Skeletal muscle tissue (tissue), 4 donors: ENCODE results near the gene C22orf31. TPM values are rescaled to one million over a fixed set of nuclear protein-coding genes. Genes with fewer than 3 reads are reported as not detected.
"Not testable (repeated sequence)": the region's sequence is repeated elsewhere in the genome, so short reads cannot be mapped to it uniquely, and the experiment has no call there.

ENCODE experiments used
- H3K27ac ChIP-seq: one replicate; pipeline ENCODE4 v1.7.0; 2013; ENCODE audit warnings: mild to moderate bottlenecking, low read depth, low read length, inconsistent platforms
- H3K27me3 ChIP-seq, 3 donors: one replicate each; pipeline ENCODE4 v1.7.0; 2013; ENCODE audit warnings: low read length in 3 of 3; ENCODE audit not compliant: control insufficient read depth in 3 of 3, insufficient read depth in 3 of 3
- H3K36me3 ChIP-seq, 3 donors: one replicate each; pipeline ENCODE4 v1.7.0; 2013; ENCODE audit warnings: low read length in 3 of 3; ENCODE audit not compliant: control insufficient read depth in 3 of 3, insufficient read depth in 3 of 3
- H3K4me1 ChIP-seq, 3 donors: one replicate each; pipeline ENCODE4 v1.7.0; 2013; ENCODE audit warnings: low read length in 3 of 3, mild to moderate bottlenecking in 3 of 3; ENCODE audit not compliant: control insufficient read depth in 3 of 3, insufficient read depth in 3 of 3
- H3K4me3 ChIP-seq, 3 donors: one replicate each; pipeline ENCODE4 v1.7.0; 2013; ENCODE audit warnings: low read length in 3 of 3
- H3K9ac ChIP-seq, 3 donors: one replicate each; pipeline ENCODE4 v1.7.0; 2013; ENCODE audit warnings: low read length in 3 of 3, mild to moderate bottlenecking in 3 of 3, moderate library complexity in 2 of 3, low read depth in 1 of 3
- H3K9me3 ChIP-seq, 3 donors: one replicate each; pipeline ENCODE4 v1.7.0; 2013; ENCODE audit warnings: low read length in 3 of 3; ENCODE audit not compliant: control insufficient read depth in 3 of 3
- total RNA-seq: library from RNA; depleted of rRNA; stranded (reverse); fragments of >200 nt; gene quantifications from one replicate; pipeline ENCODE4 v1.2.3, GENCODE V29; 2014
- donor health status: Osteomylitis.

The C22orf31 gene
- total RNA-seq, 1 donor from 2014 or later, result 1.6 TPM

GRCh38 chr22:29095459-29095858, 33.8 kb upstream of the C22orf31 start:
- peaks cover 3 to 14% (median 3%) of the 10 kb centered on the region in 3 donors for H3K36me3 ChIP-seq
- no peaks in the 10 kb centered on the region for H3K9me3 ChIP-seq
- no peak overlapping the region for H3K9ac ChIP-seq
- no peaks in the 10 kb centered on the region for H3K27me3 ChIP-seq
- no peak overlapping the region for H3K4me3 ChIP-seq
- no peak overlapping the region for H3K27ac ChIP-seq
- peaks cover 21 to 33% (median 22%) of the 10 kb centered on the region in 3 donors for H3K4me1 ChIP-seq

GRCh38 chr22:29093501-29094300, 32.1 kb upstream of the C22orf31 start:
- Histone ChIP-seq H3K36me3 (peaks cover 0 to 8% (median under 1%) of the 10 kb centered on the region in 3 donors), H3K27me3 (no peaks in the 10 kb centered on the region), H3K9ac (peak overlapping the region in 1 of 3 donors; percentile 16), H3K4me3 (peak overlapping the region in 1 of 3 donors; percentile 43), H3K9me3 (no peaks in the 10 kb centered on the region), H3K4me1 (peaks cover 22 to 33% (median 25%) of the 10 kb centered on the region in 3 donors), H3K27ac (peak overlapping the region; percentile 45)

- peaks cover 22 to 33% (median 25%) of the 10 kb centered on the region in 3 donors for H3K4me1 ChIP-seq
- H3K4me3 ChIP-seq, result peak overlapping the region in 1 of 3 donors; percentile 56
- H3K9me3 ChIP-seq, result no peaks in the 10 kb centered on the region
- H3K27me3 ChIP-seq, result no peaks in the 10 kb centered on the region
- H3K27ac ChIP-seq, result peak overlapping the region; percentile 45
- peaks cover 0 to 7% (median 0%) of the 10 kb centered on the region in 3 donors for H3K36me3 ChIP-seq
- H3K9ac ChIP-seq, result no peak overlapping the region
Measured at GRCh38 chr22:29093030-29093429, 31.4 kb upstream of the C22orf31 start.

GRCh38 chr22:29092243-29092642, 30.6 kb upstream of the C22orf31 start:
- Histone ChIP-seq H3K9ac (no peak overlapping the region), H3K4me3 (peak overlapping the region in 1 of 3 donors; percentile 4), H3K4me1 (peaks cover 22 to 33% (median 25%) of the 10 kb centered on the region in 3 donors), H3K36me3 (peaks cover 0 to 7% (median 0%) of the 10 kb centered on the region in 3 donors), H3K27ac (peak overlapping the region; percentile 12), H3K9me3 (no peaks in the 10 kb centered on the region), H3K27me3 (no peaks in the 10 kb centered on the region)

GRCh38 chr22:29090039-29090438, 28.4 kb upstream of the C22orf31 start:
- no peaks in the 10 kb centered on the region for H3K9me3 ChIP-seq
- H3K27ac ChIP-seq, result no peak overlapping the region
- H3K36me3 ChIP-seq, result peaks cover 0 to 3% (median 0%) of the 10 kb centered on the region in 3 donors
- no peak overlapping the region for H3K4me3 ChIP-seq
- H3K27me3 ChIP-seq, result no peaks in the 10 kb centered on the region
- no peak overlapping the region for H3K9ac ChIP-seq
- peaks cover 16 to 26% (median 22%) of the 10 kb centered on the region in 3 donors for H3K4me1 ChIP-seq

- H3K27me3 ChIP-seq, result no peaks in the 10 kb centered on the region
- H3K4me1 ChIP-seq, result peaks cover 16 to 26% (median 22%) of the 10 kb centered on the region in 3 donors
- no peak overlapping the region for H3K4me3 ChIP-seq
- no peak overlapping the region for H3K9ac ChIP-seq
- H3K36me3 ChIP-seq, result no peaks in the 10 kb centered on the region
- H3K27ac ChIP-seq, result no peak overlapping the region
- no peaks in the 10 kb centered on the region for H3K9me3 ChIP-seq
Measured at GRCh38 chr22:29089507-29089906, 27.9 kb upstream of the C22orf31 start.

GRCh38 chr22:29088809-29089208, 27.2 kb upstream of the C22orf31 start:
- Histone ChIP-seq H3K9me3 (no peaks in the 10 kb centered on the region), H3K4me1 (peaks cover 14 to 22% (median 19%) of the 10 kb centered on the region in 3 donors), H3K27ac (no peak overlapping the region), H3K9ac (no peak overlapping the region), H3K36me3 (no peaks in the 10 kb centered on the region), H3K4me3 (no peak overlapping the region), H3K27me3 (no peaks in the 10 kb centered on the region)

GRCh38 chr22:29087012-29087411, 25.4 kb upstream of the C22orf31 start:
- Histone ChIP-seq H3K27ac (no peak overlapping the region), H3K9ac (no peak overlapping the region)

GRCh38 chr22:29083933-29084591, 22.4 kb upstream of the C22orf31 start:
- Histone ChIP-seq H3K27me3 (no peaks in the 10 kb centered on the region), H3K9ac (no peak overlapping the region), H3K36me3 (no peaks in the 10 kb centered on the region), H3K27ac (no peak overlapping the region), H3K9me3 (no peaks in the 10 kb centered on the region), H3K4me3 (no peak overlapping the region), H3K4me1 (peaks cover 4 to 21% (median 10%) of the 10 kb centered on the region in 3 donors)

More at GRCh38 chr22:29087012-29087411, 25.4 kb upstream of the C22orf31 start:
- Histone ChIP-seq H3K27me3 (no peaks in the 10 kb centered on the region), H3K9me3 (no peaks in the 10 kb centered on the region), H3K4me1 (peaks cover 4 to 11% (median 4%) of the 10 kb centered on the region in 3 donors), H3K4me3 (no peak overlapping the region), H3K36me3 (no peaks in the 10 kb centered on the region)

- not testable (repeated sequence) for H3K4me3 ChIP-seq, H3K9me3 ChIP-seq, H3K36me3 ChIP-seq, H3K9ac ChIP-seq, H3K27ac ChIP-seq, H3K27me3 ChIP-seq
- H3K4me1 ChIP-seq, result peaks cover 5 to 27% (median 15%) of the 10 kb centered on the region in 3 donors
Measured at GRCh38 chr22:29083576-29083932, 21.9 kb upstream of the C22orf31 start.
